OCI-LY1 (cell line): ENCODE results near the gene DPYSL3.

Experiments
- EZH2 ChIP-seq: fragments of 200-600 bp; sonication (generic), shearing (Covaris generic); IDR thresholded peaks from 2 replicates; pipeline ENCODE4 v1.8.0; 2017; ENCODE audit warnings: borderline replicate concordance, mixed run types, mild to moderate bottlenecking, antibody characterized with exemption, low read length, moderate library complexity, mixed read lengths
- TF ChIP-seq, protein P1 (sequence below): fragments of 200-600 bp; sonication (generic), shearing (Covaris generic); IDR thresholded peaks from 2 replicates; pipeline ENCODE4 v1.5.1; 2017; ENCODE audit warnings: mild to moderate bottlenecking, antibody characterized with exemption, low read length, moderate library complexity, mixed read lengths

DNA sequence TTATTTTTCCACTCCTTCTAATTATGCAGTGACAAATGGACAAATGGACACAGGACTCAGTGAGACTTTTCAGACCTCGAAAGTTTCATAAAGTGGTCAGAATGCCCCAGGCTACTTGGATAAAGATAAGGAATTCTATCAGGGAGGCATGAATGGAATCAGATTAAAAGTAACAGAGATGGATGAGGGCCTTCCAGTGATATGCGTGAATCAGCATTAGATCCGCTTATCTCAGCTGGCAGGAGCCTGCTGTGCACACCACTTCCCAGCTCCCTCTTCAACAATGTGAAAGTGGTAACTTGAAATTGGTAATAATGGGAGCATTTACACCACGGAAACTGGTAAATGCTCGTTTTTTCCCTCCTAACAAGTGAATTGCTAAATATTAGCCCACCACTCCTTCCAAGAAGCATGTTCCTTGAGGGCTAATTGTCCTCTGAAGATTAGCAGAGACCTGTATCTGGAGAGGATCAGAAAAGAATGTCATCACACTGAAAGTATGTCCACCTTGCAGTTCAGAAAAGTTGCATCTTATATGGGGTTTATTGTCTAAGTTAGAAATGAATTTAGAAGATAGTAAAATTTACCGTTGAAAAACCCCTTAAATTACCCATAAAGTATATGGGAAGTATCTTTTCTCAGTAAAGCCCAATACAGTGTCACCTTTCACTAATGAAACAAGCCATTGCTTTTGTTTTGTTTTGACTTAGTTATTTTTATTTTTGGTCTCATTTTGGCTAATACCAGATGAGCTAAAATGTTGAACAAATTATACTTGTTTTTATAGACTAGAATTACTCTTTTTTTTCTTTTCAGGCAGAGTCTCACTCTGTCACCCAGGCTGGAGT lies 125.3 kb downstream of the DPYSL3 start:
- TF ChIP-seq EZH2: no peak
- TF ChIP-seq, protein P1, sequence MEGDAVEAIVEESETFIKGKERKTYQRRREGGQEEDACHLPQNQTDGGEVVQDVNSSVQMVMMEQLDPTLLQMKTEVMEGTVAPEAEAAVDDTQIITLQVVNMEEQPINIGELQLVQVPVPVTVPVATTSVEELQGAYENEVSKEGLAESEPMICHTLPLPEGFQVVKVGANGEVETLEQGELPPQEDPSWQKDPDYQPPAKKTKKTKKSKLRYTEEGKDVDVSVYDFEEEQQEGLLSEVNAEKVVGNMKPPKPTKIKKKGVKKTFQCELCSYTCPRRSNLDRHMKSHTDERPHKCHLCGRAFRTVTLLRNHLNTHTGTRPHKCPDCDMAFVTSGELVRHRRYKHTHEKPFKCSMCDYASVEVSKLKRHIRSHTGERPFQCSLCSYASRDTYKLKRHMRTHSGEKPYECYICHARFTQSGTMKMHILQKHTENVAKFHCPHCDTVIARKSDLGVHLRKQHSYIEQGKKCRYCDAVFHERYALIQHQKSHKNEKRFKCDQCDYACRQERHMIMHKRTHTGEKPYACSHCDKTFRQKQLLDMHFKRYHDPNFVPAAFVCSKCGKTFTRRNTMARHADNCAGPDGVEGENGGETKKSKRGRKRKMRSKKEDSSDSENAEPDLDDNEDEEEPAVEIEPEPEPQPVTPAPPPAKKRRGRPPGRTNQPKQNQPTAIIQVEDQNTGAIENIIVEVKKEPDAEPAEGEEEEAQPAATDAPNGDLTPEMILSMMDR: no peak
